Stomach smooth muscle (tissue), 2 donors: ENCODE measurements around the gene CDK5RAP3.
A peak's percentile ranks its signal among the peaks of the same experiment; 100 is the strongest.

Source experiments
- H3K27ac ChIP-seq: one replicate; pipeline ENCODE4 v1.7.0; 2013; ENCODE audit warnings: mild to moderate bottlenecking, low read length, inconsistent platforms
- H3K27me3 ChIP-seq, 2 donors: one replicate each; pipeline ENCODE4 v1.7.0; 2013; ENCODE audit warnings: low read length in 2 of 2; ENCODE audit not compliant: insufficient read depth in 2 of 2, control insufficient read depth in 1 of 2
- H3K36me3 ChIP-seq, 2 donors: one replicate each; pipeline ENCODE4 v1.7.0; 2013; ENCODE audit warnings: low read length in 2 of 2; ENCODE audit not compliant: control insufficient read depth in 2 of 2, insufficient read depth in 2 of 2
- H3K4me1 ChIP-seq: one replicate; pipeline ENCODE4 v1.7.0; 2013; ENCODE audit warnings: low read length; ENCODE audit not compliant: control insufficient read depth, insufficient read depth
- H3K4me3 ChIP-seq, 2 donors: one replicate each; pipeline ENCODE4 v1.7.0; 2013; ENCODE audit warnings: low read length in 2 of 2
- H3K9ac ChIP-seq, 2 donors: one replicate each; pipeline ENCODE4 v1.7.0; 2013; ENCODE audit warnings: low read length in 2 of 2, mild to moderate bottlenecking in 1 of 2
- H3K9me3 ChIP-seq, 2 donors: one replicate each; pipeline ENCODE4 v1.7.0; 2013; ENCODE audit warnings: low read length in 2 of 2; ENCODE audit not compliant: control insufficient read depth in 2 of 2
- donor health status: healthy.
- donor health status: Pancreatic carcinoma.

CDK5RAP3 gene

GRCh38 chr17:47961406-47961805 lies 9.5 kb upstream of the CDK5RAP3 start:
- Histone ChIP-seq H3K27ac (no peak overlapping the region), H3K9me3 (no peaks in the 10 kb centered on the region), H3K4me3 (no peak overlapping the region), H3K36me3 (no peaks in the 10 kb centered on the region), H3K4me1 (no peaks in the 10 kb centered on the region), H3K27me3 (no peaks in the 10 kb centered on the region), H3K9ac (no peak overlapping the region)

- Histone ChIP-seq H3K36me3 (no peaks in the 10 kb centered on the region), H3K9me3 (no peaks in the 10 kb centered on the region), H3K27ac (no peak overlapping the region), H3K4me3 (no peak overlapping the region), H3K9ac (no peak overlapping the region), H3K27me3 (no peaks in the 10 kb centered on the region), H3K4me1 (no peaks in the 10 kb centered on the region)
These were observed 8.0 kb upstream of the CDK5RAP3 start for GRCh38 chr17:47962901-47963300.

GRCh38 chr17:47964856-47965255 lies 6.1 kb upstream of the CDK5RAP3 start:
- Histone ChIP-seq H3K9me3 (no peaks in the 10 kb centered on the region), H3K4me3 (no peak overlapping the region), H3K27me3 (peaks cover 0 to 2% of the 10 kb centered on the region in 2 donors), H3K27ac (no peak overlapping the region), H3K4me1 (no peaks in the 10 kb centered on the region), H3K36me3 (no peaks in the 10 kb centered on the region), H3K9ac (no peak overlapping the region)

GRCh38 chr17:47966079-47966519 lies 4.8 kb upstream of the CDK5RAP3 start:
- no peak overlapping the region for H3K27ac ChIP-seq

GRCh38 chr17:47967607-47968252 lies 3.2 kb upstream of the CDK5RAP3 start:
- Histone ChIP-seq H3K9me3 (no peaks in the 10 kb centered on the region), H3K4me3 (no peak overlapping the region), H3K9ac (no peak overlapping the region), H3K36me3 (no peaks in the 10 kb centered on the region), H3K4me1 (peaks cover 15% of the 10 kb centered on the region), H3K27me3 (peaks cover 0 to 2% of the 10 kb centered on the region in 2 donors), H3K27ac (no peak overlapping the region)

More at GRCh38 chr17:47966079-47966519, 4.8 kb upstream of the CDK5RAP3 start:
- Histone ChIP-seq H3K9ac (no peak overlapping the region), H3K4me3 (no peak overlapping the region), H3K9me3 (no peaks in the 10 kb centered on the region), H3K36me3 (no peaks in the 10 kb centered on the region), H3K27me3 (peaks cover 0 to 2% of the 10 kb centered on the region in 2 donors), H3K4me1 (peaks cover 6% of the 10 kb centered on the region)

- Histone ChIP-seq H3K9me3 (no peaks in the 10 kb centered on the region), H3K4me3 (no peak overlapping the region), H3K27ac (no peak overlapping the region), H3K9ac (no peak overlapping the region), H3K36me3 (peaks cover 3 to 4% of the 10 kb centered on the region in 2 donors), H3K27me3 (peaks cover 0 to 2% of the 10 kb centered on the region in 2 donors), H3K4me1 (peaks cover 15% of the 10 kb centered on the region)
These were observed 2.1 kb upstream of the CDK5RAP3 start for GRCh38 chr17:47968836-47969235.

- peaks cover 12 to 14% of the 10 kb centered on the region in 2 donors for H3K36me3 ChIP-seq
- H3K27me3 ChIP-seq: peaks cover 0 to 2% of the 10 kb centered on the region in 2 donors
- H3K4me1 ChIP-seq: peaks cover 15% of the 10 kb centered on the region
- no peaks in the 10 kb centered on the region for H3K9me3 ChIP-seq
- peak overlapping the region; percentile 18 for H3K27ac ChIP-seq
- H3K9ac ChIP-seq: peak overlapping the region; percentile 47 to 57
- H3K4me3 ChIP-seq: peak overlapping the region; percentile 82 to 98
These were observed 786 bp upstream of the CDK5RAP3 start for GRCh38 chr17:47969930-47970724.

GRCh38 chr17:47973541-47973940 lies 2.6 kb downstream of the CDK5RAP3 start:
- Histone ChIP-seq H3K36me3 (peaks cover 17 to 27% of the 10 kb centered on the region in 2 donors), H3K4me3 (no peak overlapping the region)

GRCh38 chr17:47975189-47975822 lies 4.4 kb downstream of the CDK5RAP3 start:
- Histone ChIP-seq H3K4me3 (no peak overlapping the region), H3K27me3 (no peaks in the 10 kb centered on the region), H3K9ac (no peak overlapping the region), H3K4me1 (peaks cover 12% of the 10 kb centered on the region), H3K27ac (no peak overlapping the region), H3K9me3 (no peaks in the 10 kb centered on the region), H3K36me3 (peaks cover 33 to 38% of the 10 kb centered on the region in 2 donors)

More at GRCh38 chr17:47973541-47973940, 2.6 kb downstream of the CDK5RAP3 start:
- Histone ChIP-seq H3K9me3 (no peaks in the 10 kb centered on the region), H3K4me1 (peaks cover 15% of the 10 kb centered on the region), H3K27me3 (peaks cover 0 to 2% of the 10 kb centered on the region in 2 donors), H3K9ac (no peak overlapping the region), H3K27ac (no peak overlapping the region)

- H3K4me1 ChIP-seq: peaks cover 10% of the 10 kb centered on the region
- no peak overlapping the region for H3K4me3 ChIP-seq
- no peaks in the 10 kb centered on the region for H3K9me3 ChIP-seq
- no peak overlapping the region for H3K9ac ChIP-seq
- H3K36me3 ChIP-seq: peaks cover 38 to 43% of the 10 kb centered on the region in 2 donors
- no peak overlapping the region for H3K27ac ChIP-seq
- H3K27me3 ChIP-seq: no peaks in the 10 kb centered on the region
These were observed 4.9 kb downstream of the CDK5RAP3 start for GRCh38 chr17:47975823-47976205.
